T-helper 1 cell (primary cell): ENCODE measurements around the gene ZBTB4.
A peak's percentile ranks its signal among the peaks of the same experiment; 100 is the strongest.

Experiments
- DNase-seq, 5 donors: peaks; one replicate each; pipeline ENCODE4 v3.0.0-alpha.2; 2012 to 2020

Gene ZBTB4

DNA sequence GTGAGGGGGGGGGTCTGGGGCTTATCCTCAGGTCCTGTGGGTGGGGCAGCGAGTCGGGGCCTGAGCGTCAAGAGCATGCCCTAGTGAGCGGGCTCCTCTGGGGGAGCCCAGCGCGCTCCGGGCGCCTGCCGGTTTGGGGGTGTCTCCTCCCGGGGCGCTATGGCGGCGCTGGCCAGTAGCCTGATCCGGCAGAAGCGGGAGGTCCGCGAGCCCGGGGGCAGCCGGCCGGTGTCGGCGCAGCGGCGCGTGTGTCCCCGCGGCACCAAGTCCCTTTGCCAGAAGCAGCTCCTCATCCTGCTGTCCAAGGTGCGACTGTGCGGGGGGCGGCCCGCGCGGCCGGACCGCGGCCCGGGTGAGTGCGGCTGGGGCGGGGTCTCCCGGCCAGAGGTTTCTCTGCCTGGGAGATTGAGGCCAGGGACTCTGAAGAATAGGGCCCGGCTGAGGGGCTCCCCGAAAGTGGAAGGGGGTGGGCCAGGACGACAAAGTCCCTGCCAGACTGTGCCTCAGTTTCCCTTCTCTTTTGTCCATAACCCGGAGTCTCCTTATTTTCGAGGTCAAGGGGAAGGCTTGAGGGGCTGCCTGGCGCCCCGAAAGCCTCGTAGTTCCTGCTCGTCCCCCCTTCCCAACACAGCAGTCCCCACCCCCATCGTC lies 39.8 kb downstream of the ZBTB4 start, which contains the start of gene FGF11:
FGF11 (plus strand) TSS at position 51 of the 651 bp plus-strand sequence; CDS start at position 160, 109 bp downstream.
- DNase-seq, result no peak

DNA sequence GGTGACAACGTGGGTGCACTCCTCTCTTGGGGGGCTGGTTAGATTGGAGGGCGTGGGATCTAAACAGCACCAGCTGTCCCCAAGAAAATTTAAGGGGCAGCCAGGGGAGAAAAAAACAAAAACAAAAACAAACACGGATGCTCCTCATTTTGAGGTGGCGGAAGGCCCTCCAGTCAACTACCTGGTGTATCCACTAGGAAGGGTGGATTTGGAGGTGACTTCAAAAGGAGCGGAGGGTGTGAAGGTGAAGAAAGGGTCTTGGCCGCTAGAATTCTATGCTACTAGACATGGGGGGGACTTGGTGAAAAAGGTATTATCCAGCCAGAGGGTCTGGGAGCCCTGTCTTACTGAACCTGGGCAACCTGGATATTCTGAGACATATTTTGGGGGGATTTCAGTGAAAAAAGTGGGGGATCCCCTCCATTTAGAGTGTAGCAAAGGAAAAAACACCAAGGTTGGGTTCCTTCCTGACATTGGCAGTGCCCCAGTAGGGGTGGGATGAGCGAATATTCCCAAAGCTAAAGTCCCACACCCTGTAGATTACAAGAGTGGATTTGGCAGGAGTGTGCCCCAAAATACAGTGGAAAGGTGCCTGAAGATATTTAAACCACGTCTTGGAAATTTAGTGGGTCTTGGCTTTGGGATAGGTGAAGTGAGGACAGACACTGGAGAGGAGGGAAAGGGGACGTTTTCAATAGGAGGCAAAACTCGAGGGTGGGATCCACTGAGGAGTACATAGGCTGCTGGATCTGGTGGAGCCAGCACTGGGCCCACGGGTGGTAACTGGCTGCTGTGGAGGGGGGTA lies 40.6 kb downstream of the ZBTB4 start:
- DNase-seq, result no peak

DNA sequence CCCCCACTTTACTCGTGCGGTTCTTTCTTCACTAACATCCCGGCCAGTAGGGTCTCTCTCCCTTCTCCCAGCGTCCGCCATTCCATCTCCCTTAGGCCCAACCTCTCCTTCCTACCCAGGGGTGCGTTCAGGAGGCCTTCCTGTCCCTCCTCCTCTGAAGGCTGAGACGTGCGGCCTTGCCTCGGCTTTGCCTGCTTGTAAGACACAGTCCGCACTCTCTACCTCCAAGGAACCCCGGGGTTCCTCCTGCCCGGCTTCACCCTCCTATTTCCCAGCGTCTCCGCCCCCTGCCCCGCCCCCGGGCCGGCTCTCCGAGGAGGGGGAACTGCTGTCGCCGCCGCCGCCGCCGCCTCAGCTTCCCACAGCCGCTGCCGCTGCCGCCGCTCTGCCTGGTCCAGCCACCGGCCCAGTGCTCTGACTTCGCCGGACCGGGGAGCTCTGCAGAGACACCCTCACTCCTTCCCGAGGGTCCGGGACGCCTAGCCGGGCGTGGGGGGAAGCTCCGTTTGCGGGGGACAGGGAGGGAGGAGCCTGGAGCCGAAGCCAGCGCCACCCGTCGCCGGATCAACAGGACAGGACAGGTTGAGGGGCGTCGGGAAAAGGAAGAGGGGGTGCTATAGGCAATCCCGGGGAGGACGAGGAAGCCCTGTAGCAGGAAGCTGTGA lies 41.3 kb downstream of the ZBTB4 start:
- peak in 3 of 5 donors; percentile 39 to 50 (median 43) for DNase-seq

DNA sequence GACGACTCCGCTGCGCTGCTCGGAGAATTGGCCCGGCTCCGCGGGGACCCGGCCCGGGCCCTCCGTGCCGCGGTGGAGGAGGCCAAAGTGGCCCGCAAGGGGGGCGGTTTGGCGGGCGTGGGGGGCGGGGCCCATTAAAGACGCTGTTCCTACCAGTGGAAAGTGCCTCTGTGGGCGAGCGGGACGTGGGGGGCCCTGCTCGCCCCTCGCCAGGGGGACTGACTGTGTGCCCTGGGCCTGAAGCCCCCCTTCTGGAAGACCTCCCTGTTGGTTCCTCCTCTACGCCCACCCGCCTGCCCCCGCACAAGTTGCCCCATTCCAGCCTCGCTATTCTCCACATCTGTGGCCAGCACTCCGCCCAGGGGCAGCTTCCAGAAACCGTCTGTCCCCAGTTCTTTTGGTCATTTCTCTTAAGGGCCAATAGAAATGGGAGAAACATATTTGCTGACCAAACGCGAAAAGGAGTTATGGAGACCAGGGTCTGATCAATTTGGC lies 42.0 kb downstream of the ZBTB4 start:
- DNase-seq, result no peak

DNA sequence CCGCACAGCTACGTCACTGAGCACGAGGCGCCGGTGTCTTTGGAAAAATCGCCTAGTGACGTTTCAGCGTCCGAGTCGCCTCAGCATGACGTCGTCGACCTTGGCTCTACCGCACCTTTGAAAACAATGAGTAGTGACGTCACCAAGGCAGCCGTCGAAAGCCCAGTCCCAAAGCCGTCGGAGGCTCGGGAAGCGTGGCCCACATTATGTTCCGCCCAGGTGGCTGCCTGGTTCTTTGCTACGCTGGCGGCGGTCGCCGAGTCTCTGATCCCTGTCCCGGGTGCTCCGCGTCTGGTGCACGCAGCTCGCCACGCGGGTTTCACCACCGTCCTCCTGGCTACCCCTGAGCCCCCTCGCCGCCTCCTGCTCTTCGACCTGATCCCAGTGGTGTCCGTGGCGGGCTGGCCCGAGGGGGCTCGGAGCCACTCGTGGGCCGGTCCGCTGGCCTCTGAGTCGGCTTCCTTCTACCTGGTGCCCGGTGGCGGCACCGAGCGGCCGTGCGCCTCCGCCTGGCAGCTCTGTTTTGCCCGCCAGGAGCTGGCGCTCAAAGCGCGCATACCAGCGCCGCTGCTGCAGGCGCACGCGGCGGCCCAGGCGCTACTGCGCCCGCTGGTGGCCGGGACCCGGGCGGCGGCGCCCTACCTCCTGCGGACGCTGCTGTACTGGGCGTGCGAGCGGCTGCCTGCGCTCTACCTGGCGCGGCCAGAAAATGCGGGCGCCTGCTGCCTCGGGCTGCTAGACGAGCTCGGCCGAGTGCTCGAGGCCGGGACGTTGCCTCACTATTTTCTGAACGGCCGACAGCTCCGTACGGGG lies 42.7 kb downstream of the ZBTB4 start:
- peak; percentile 58 to 87 (median 71) for DNase-seq

DNA sequence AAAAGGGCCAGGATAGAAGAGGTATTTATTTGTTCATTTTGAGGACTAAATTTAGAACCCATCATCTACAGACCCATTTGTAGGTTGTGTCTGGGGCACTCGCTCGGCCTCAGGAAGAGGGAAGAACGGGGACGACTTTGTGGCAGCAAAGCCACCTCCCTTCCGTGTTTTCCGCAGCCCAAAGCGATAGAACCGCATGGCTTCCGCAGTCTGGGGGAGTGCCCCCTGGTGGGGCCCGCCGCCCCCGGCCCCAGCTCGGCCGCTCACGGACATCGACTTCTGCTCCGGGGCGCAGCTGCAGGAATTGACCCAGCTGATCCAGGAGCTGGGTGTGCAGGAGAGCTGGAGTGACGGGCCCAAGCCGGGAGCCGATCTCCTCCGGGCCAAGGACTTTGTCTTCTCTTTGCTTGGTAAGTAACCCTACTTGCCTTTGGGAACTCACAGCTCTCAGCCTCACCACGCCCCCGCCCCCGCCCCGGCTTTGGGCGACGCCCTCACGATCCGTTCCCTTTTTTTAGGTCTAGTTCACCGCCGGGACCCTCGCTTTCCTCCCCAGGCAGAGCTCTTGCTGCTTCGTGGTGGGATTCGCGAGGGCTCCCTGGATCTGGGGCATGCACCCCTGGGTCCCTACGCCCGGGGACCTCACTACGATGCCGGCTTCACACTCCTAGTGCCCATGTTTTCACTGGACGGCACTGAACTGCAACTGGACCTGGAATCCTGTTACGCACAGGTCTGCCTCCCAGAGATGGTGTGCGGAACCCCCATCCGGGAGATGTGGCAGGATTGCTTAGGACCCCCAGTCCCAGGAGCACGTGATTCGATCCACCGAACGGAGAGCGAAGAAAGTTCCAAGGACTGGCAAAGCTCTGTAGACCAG lies 43.5 kb downstream of the ZBTB4 start:
- peak in 4 of 5 donors; percentile 41 to 74 (median 48) for DNase-seq

DNA sequence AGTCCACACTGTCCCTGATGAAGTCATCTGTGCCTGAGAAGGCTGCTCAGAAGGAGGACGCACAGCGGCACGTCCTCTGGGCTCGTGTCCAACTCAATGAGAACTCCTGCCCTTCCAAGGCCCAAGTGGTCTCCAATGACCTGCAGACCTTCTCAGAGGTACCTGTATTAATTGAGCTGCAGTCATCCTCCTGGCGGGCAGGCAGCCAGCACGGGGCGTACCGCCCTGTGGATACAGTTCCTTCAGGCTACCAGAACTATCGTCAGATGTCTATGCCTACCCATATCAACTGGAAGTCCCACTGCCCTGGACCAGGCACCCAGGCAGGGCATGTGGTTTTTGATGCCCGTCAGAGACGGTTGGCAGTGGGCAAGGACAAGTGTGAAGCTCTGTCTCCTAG lies 47.1 kb downstream of the ZBTB4 start:
- DNase-seq, result no peak

DNA sequence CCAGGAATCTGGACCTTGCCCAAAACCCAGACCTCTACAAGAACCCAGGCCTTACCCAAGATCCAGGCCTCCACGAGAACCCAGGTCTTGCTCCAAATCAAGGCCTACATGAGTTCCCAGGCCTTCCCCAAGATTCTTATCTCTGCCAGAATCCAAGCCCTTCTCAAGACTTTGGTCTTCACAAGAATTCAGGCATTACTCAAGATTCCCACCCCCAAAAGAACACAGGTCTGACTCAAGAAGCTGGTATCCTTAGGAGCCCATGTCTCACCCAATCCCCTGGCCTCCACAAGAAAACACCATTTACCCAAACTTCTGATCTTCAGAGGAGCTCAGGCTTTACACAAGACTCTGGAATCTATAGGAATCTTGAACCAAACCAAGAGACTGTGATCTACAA lies 48.2 kb downstream of the ZBTB4 start:
- DNase-seq, result no peak

DNA sequence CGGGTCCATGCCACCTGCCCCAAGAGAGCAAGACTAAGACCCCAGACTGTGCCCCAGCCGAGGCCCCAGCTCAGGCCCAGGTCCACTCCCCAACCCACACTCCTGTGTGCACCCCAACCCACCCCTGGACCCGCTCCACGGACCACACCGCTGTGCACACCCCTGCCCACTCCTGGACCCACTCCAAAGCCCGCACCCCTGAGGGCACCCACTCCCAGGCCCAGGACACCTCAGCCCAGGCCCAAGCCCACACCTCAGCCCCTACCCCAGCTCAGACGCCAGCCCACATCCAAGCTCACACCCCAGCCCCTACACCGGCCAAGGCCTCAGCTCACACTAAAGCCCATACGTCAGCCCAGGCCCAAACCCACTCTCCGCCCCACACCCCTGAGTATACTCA lies 49.7 kb downstream of the ZBTB4 start:
- no peak for DNase-seq

DNA sequence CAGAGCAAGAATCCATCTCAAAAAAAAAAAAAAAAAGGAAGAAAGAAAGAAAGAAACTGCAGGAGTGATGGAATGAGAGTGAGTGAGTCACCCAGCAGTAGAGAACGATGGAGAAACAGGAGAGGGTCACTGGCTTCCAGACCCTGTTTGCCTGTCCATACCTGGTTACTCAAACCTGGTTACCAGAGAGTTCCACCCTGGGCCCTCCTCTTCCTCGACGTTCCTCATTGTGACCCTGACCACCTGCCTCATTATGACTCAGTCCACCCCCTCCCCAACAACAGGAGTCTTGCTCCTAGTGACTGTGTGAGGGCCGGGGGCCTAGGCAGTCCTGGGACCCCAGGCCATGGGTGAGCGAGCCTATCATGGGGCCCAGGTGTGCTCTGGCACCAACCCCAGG lies 50.9 kb downstream of the ZBTB4 start, which contains the start of gene SPEM3:
SPEM3 (plus strand) TSS at position 301 of the 400 bp plus-strand sequence; CDS start at position 347, 46 bp downstream.
- DNase-seq, result no peak

DNA sequence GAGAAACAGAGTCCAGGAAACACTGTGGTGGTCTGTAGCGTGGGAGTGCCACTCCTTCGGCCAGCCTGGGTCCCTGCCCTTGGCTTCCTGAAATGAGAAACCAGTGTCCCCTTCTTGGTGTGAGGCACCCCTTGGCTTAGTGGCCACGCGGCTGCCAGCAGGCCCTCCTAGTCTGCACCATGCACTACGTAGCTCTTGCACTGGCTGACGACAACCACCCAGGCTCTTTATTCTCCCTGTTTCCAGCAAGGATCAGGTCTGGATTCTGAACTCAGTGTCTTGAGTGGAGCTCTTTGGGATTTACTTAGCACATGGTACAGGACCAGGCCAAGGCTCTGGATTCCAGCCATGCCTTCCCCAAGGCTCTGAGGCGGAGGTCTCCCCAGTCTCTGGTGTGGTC lies 51.9 kb downstream of the ZBTB4 start:
- no peak for DNase-seq

DNA sequence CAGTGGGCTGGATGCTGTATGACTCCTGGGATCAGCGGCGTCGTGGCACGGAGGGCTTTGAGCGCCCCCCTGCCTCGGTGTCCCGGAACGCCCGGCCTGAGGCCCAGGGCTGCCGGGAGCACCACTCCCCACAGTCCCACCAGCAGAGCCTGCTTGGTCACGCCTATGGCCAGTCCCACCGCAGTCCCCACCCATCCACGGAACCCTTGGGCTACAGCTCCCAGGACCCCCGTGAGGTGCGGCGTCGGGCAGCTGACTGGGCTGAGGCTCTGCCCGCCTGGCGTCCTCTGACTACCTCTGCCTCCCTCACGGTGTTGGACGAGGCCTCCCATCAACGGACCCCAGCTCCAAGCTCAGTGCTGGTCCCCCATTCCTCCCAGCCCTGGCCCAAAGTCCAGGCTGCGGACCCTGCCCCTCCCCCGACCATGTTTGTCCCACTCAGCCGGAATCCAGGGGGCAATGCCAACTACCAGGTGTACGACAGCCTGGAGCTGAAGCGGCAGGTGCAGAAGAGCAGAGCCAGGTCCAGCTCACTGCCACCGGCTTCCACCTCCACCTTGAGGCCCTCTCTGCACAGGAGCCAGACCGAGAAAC lies 52.4 kb downstream of the ZBTB4 start:
- no peak for DNase-seq

DNA sequence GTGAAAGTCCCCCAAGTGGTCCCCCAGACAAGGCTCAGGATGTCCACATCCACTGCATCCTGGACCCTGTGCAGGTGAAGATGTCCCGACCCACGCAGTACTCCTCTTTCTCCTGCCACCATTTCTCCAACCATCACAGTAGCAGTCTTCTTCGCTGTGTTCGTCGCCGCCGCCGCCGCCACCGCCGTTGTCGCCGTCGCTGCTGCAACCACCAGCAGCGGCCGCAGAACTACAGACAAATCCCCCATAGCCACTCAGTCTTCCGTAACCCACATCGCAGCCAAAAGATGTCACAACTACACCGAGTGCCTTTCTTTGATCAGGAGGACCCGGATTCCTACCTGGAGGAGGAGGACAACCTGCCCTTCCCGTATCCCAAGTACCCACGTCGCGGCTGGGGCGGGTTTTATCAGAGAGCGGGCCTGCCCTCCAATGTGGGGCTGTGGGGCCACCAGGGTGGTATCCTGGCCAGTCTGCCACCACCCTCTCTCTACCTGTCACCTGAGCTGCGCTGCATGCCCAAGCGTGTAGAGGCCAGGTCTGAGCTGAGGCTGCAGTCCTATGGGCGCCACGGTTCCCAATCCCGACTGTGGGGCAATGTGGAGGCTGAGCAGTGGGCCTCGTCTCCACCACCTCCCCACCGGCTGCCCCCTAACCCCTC lies 53.1 kb downstream of the ZBTB4 start:
- no peak for DNase-seq

DNA sequence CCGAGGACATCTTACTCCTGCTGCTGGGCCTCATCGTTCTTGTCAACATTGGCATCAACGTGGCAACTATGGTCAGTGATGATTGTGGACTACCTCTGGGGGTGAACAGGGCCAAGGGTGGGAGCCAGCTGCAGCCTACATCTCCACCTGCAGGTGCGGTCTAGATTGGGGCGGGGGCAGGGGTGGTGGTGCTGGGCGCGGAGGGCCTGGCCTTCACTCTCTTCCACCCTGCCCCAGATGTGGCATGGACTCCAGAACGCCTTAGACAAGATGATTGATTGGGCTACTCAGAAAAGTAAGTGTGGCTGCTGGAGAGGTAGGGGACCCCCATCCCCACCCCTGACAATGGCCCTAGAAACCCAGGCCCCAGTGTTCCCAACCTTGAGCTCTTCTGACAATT lies 53.7 kb downstream of the ZBTB4 start:
- DNase-seq, result no peak

DNA sequence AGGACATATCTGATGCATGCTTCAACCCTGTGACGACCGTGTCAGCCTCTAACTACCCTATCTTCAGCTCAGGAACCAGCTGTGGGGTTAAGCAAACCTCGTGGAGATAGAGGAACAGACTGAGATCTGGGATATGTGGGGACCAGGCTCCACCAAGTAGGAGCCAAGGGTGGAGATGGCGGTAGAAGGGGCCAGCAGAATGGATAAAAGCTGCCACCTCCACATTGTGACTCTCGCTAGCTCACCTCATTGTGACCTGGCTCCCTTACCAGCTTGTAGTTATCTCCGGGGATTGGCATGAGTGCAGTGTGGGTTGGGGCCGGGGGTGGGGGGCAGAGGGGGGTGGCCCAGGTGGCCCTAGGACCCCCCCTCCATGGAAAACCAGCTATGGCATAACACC lies 54.1 kb downstream of the ZBTB4 start, which contains the start of gene SPEM2:
SPEM2 (plus strand) TSS at position 301 of the 400 bp plus-strand sequence; CDS start at position 374, 73 bp downstream.
- no peak for DNase-seq

DNA sequence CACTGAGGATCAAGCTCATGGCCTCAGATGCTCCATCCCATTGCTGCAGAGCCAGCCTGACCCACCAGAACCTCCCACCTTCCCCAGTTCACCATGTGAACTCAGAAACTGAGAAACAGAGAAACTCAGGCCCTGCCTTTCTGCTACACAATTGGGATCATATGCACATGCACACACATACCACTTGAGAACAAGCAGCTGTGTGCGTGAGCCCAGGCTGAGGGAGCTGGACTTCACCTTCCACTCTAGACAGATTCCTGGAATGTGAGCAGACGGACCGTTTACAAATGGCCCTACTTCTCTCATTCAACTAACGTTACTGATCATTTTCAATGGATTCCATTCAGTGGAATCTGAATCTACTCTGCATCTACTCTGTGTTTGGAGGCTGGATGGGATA lies 55.8 kb downstream of the ZBTB4 start:
- no peak for DNase-seq

DNA sequence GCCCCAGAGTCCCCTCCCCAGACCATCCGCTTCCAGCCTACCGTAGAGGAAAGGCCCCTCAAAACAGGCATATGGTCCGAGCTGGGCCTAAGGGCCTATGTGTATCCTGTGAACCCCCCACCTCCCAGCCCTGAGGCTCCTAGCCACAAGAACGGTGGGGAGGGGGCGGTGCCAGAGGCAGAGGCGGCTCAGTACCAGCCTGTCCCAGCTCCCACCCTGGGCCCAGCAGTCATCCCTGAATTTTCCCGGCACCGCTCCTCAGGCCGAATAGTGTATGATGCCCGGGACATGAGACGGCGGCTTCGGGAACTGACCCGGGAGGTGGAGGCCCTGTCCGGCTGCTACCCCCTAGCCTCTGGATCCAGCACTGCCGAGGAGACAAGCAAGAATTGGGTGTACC lies 58.2 kb downstream of the ZBTB4 start:
- no peak for DNase-seq

DNA sequence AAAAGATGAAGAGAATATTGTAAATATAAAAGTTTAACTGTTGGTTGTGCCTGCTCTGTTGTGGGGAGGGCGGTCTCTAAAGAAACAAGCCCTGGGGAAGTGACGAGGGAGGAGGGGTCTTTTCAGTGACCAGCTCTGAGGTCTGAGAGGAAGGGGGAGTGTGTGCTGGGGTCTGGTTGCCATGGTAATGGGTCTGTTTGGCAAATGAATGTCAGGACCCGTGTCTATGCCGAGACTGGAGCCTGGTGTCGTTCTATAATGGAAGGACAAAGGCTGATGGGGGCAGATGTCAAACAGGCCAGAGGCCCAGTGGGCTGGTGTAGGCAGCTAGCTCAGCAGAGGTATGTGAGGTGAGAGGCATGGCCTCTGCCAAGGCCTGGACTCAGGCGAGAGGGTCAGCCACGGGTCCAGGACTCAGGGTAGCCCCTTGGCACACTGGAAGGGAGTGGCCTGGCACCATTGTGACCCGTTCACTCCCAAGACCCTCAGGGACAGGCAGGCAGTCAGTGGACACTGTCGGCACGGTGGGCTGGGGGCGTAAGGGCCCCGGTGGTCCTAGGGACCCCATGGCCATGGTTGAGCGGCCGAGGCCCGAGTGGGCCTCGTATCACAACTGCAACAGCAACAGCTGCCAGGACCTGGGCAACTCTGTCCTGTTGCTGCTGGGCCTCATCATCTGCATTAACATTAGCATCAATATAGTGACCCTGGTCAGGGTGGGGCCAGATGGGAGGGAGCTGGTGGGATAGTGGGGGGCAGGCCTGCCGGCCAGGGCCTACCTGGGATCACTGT lies 59.4 kb downstream of the ZBTB4 start, which contains the start of gene SPEM1:
SPEM1 (plus strand) TSS at position 506 of the 792 bp plus-strand sequence; CDS start at position 567, 61 bp downstream.
- DNase-seq, result no peak

DNA sequence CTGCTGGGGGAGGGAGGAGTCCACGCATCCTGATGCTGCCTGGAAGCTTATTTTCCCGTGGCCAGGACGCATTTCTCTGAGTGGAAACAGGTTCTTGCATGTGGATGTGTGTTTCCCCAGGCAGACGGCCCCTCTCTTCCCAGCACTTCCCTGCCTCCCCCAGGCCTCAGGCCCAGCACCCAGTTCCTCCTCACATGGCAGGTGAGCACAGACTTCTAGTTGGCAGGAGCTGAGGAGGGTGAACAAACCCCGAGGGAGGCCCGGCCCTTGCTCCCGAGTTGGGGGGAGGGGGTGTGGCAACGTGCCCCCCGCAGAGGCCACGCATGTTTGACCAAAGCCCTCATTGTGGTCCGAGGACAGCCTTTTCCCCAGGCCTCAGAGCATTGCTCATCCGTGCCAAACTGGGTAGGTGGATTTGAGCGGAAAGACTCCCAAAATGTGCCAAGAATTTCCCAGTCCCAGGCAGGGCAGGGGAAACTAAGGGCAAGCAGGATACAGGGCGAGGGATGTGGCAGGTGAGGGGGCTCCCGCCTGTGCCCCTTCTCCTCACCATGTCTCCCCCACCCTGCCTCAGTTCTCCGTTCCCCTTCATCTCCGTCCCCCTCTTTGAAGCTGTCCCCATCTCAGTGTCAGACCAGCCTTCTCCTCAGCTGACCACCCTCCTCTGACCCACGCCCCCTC lies 60.8 kb downstream of the ZBTB4 start:
- no peak for DNase-seq
